HCT116 (cell line): ENCODE measurements around the gene SHISA8. TPM values are rescaled to one million over a fixed set of nuclear protein-coding genes. Genes with fewer than 3 reads are reported as not detected.

ENCODE experiments used
- ATAC-seq: fragments of 200-7000 bp; cut with Tn5 transposase; 2 replicates; pipeline ENCODE4 v1.9.1; 2020; ENCODE audit warnings: mild to moderate bottlenecking, moderate library complexity
- BruUV-seq: library from RNA; stranded (reverse); fragments of 400-500 nt; replicated peaks from 2 replicates; lab custom pipeline; 2021; lab: Mats Ljungman, UMichigan
- CTCF ChIA-PET: fragments of 300-600 bp; sonication (Branson Sonifier 250); formaldehyde crosslinking; loops from one replicate; lab custom pipeline; 2021; ENCODE audit warnings: antibody characterized with exemption; lab: Charles Lee
- POLR2A ChIA-PET: fragments of 300-600, 350-600 bp; sonication (Branson Sonifier 250); formaldehyde crosslinking; loops from one replicate; lab custom pipeline; 2021; ENCODE audit warnings: antibody characterized with exemption; lab: Charles Lee
- RAD21 ChIA-PET, 2 experiments: fragments of 300-600 bp; sonication (Branson Sonifier 250); formaldehyde crosslinking; loops; one replicate each; lab custom pipeline; 2023; ENCODE audit warnings: low total read pairs in 2 of 2; ENCODE audit not compliant: uncharacterized antibody in 2 of 2, unreplicated experiment in 2 of 2, low non-redundant PET in 1 of 2; lab: Charles Lee
- DNase-seq: peaks from one replicate; pipeline ENCODE4 v3.0.0-alpha.2; 2010; ENCODE audit warnings: low read depth, low spot score
- H2AFZ ChIP-seq: fragments of 200-600 bp; shearing (Covaris generic), sonication (generic); 2 replicates; pipeline ENCODE4 v1.6.1; 2017; ENCODE audit warnings: low read depth, mixed run types, mixed read lengths, antibody characterized with exemption, low read length; ENCODE audit not compliant: poor library complexity, severe bottlenecking
- H3K27ac ChIP-seq: 2 replicates; pipeline ENCODE4 v1.5.1; 2012; ENCODE audit warnings: low read depth, low read length
- H3K27me3 ChIP-seq: fragments of 200-600 bp; sonication (generic); 2 replicates; pipeline ENCODE4 v1.6.1; 2016; ENCODE audit warnings: mixed run types, low read length, mixed read lengths; ENCODE audit not compliant: insufficient read depth
- H3K36me3 ChIP-seq, 2 experiments: fragments of 200-500 bp in 1 of 2; fragments of 200-600 bp in 1 of 2; sonication (Bioruptor generic) in 1 of 2; sonication (generic) in 1 of 2; 2 replicates each; pipeline versions ENCODE4 v1.5.1 to v1.6.1; 2014 to 2016; ENCODE audit warnings: low read length in 2 of 2, inconsistent platforms in 1 of 2, mixed read lengths in 1 of 2, mixed run types in 1 of 2; ENCODE audit not compliant: insufficient read depth in 2 of 2, control insufficient read depth in 1 of 2
- H3K4me1 ChIP-seq, 2 experiments: fragments of 200-600 bp in 1 of 2; sonication (generic) in 1 of 2; 2 replicates each; pipeline versions ENCODE4 v1.5.1 to v1.6.1; 2012 to 2017; ENCODE audit warnings: low read length in 2 of 2, inconsistent platforms in 1 of 2, mild to moderate bottlenecking in 1 of 2, mixed read lengths in 1 of 2, mixed run types in 1 of 2, moderate library complexity in 1 of 2; ENCODE audit not compliant: insufficient read depth in 2 of 2, control insufficient read depth in 1 of 2
- H3K4me2 ChIP-seq: fragments of 200-600 bp; sonication (generic); 2 replicates; pipeline ENCODE4 v1.6.1; 2017; ENCODE audit warnings: mixed run types, low read length, mixed read lengths
- H3K4me3 ChIP-seq, 2 experiments: fragments of 200-600 bp in 1 of 2; sonication (generic) in 1 of 2; replicated peaks in 1 of 2; 2 replicates each; pipeline ENCODE4 v1.5.1; 2011 to 2016; ENCODE audit warnings: low read length in 2 of 2, control low read depth in 1 of 2, low read depth in 1 of 2, mild to moderate bottlenecking in 1 of 2, mixed read lengths in 1 of 2, mixed run types in 1 of 2
- H3K79me2 ChIP-seq: fragments of 200-600 bp; sonication (generic); 2 replicates; pipeline ENCODE4 v1.6.1; 2017; ENCODE audit warnings: mild to moderate bottlenecking, mixed run types, low read length, moderate library complexity, mixed read lengths; ENCODE audit not compliant: insufficient read depth
- H3K9ac ChIP-seq: fragments of 200-600 bp; sonication (generic); 2 replicates; pipeline ENCODE4 v1.6.1; 2016; ENCODE audit warnings: low read length, mixed read lengths
- H3K9me2 ChIP-seq: fragments of 200-600 bp; sonication (generic), shearing (Covaris generic); 2 replicates; pipeline ENCODE4 v1.6.1; 2017; ENCODE audit warnings: mixed run types, mild to moderate bottlenecking, moderate library complexity; ENCODE audit not compliant: insufficient read depth
- H3K9me3 ChIP-seq, 2 experiments: fragments of 200-500 bp in 1 of 2; fragments of 200-600 bp in 1 of 2; sonication (Bioruptor generic) in 1 of 2; sonication (generic) in 1 of 2; 2 replicates each; pipeline ENCODE4 v1.6.1; 2014 to 2017; ENCODE audit warnings: low read length in 2 of 2, mixed read lengths in 2 of 2, inconsistent platforms in 1 of 2, low read depth in 1 of 2, mild to moderate bottlenecking in 1 of 2, mixed run types in 1 of 2, moderate library complexity in 1 of 2; ENCODE audit not compliant: control insufficient read depth in 1 of 2, insufficient read depth in 1 of 2
- H4K20me1 ChIP-seq: fragments of 200-600 bp; sonication (generic), shearing (Covaris generic); 2 replicates; pipeline ENCODE4 v1.6.1; 2017; ENCODE audit warnings: mixed run types, mild to moderate bottlenecking, moderate library complexity; ENCODE audit not compliant: insufficient read depth
- CEBPB ChIP-seq: IDR thresholded peaks from 2 replicates; pipeline ENCODE4 v1.6.1; 2012; ENCODE audit warnings: low read depth
- FOSL1 ChIP-seq: IDR thresholded peaks from 2 replicates; pipeline ENCODE4 v1.6.1; 2012; ENCODE audit warnings: low read depth
- SP1 ChIP-seq: IDR thresholded peaks from 2 replicates; pipeline ENCODE4 v1.6.1; 2012; ENCODE audit warnings: low read depth
- TCF7L2 ChIP-seq: IDR thresholded peaks from 2 replicates; pipeline ENCODE4 v1.7.0; 2011; ENCODE audit warnings: borderline replicate concordance, inconsistent platforms; ENCODE audit not compliant: insufficient read depth, insufficient read length; ENCODE audit errors: extremely low read depth
- ZNF274 ChIP-seq: fragments of 200-500 bp; sonication (Bioruptor generic); IDR thresholded peaks from 2 replicates; pipeline ENCODE4 v1.6.1; 2014; ENCODE audit warnings: mild to moderate bottlenecking, low read depth, low read length, inconsistent platforms
- intact Hi-C: fragments of 100-400 bp; cut with micrococcal nuclease; formaldehyde crosslinking; loops from 2 replicates; pipeline ENCODE4 v1.10.0; 2022
- total RNA-seq: library from RNA; stranded (reverse); gene quantifications from one replicate; pipeline ENCODE4 v1.2.1, GENCODE V29; 2021; ENCODE audit not compliant: unreplicated experiment
- TF ChIP-seq, protein P1 (sequence below): IDR thresholded peaks from 2 replicates; pipeline ENCODE4 v1.6.1; 2012
- TF ChIP-seq, protein P2 (sequence below): IDR thresholded peaks from 2 replicates; pipeline ENCODE4 v1.6.1; 2012
- TF ChIP-seq, protein P3 (sequence below): IDR thresholded peaks from 2 replicates; pipeline ENCODE4 v1.6.1; 2011; ENCODE audit warnings: mild to moderate bottlenecking, low read length, moderate library complexity; ENCODE audit not compliant: insufficient replicate concordance; ENCODE audit errors: extremely low read depth

SHISA8 gene
- total RNA-seq, 1 experiment from 2014 or later: 13.9 TPM

- H3K9me2 ChIP-seq: no peaks in the 10 kb centered on the region
- H3K9me3 ChIP-seq: no peaks in the 10 kb centered on the region
- no peaks in the 10 kb centered on the region for H3K27me3 ChIP-seq
- DNase-seq (no peak), ATAC-seq (no peak)
- ChIA-PET POLR2A (interaction anchor here (1.0 kb wide), 1 partner anchor 249 kb away, joined by 3 read pairs; no protein-coding TSS in a partner anchor), RAD21 (no interaction called here), CTCF (interaction anchor here (2.6 kb wide), 1 partner anchor 10 kb away, joined by 9 read pairs; no protein-coding TSS in a partner anchor)
- no peaks in the 10 kb centered on the region for H3K36me3 ChIP-seq
- H3K79me2 ChIP-seq: no peaks in the 10 kb centered on the region
- TF ChIP-seq, protein P1, sequence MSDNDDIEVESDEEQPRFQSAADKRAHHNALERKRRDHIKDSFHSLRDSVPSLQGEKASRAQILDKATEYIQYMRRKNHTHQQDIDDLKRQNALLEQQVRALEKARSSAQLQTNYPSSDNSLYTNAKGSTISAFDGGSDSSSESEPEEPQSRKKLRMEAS: no peak
- TF ChIP-seq, protein P2, sequence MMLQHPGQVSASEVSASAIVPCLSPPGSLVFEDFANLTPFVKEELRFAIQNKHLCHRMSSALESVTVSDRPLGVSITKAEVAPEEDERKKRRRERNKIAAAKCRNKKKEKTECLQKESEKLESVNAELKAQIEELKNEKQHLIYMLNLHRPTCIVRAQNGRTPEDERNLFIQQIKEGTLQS: no peak
- TF ChIP-seq CEBPB: no peak
- no peak for TF ChIP-seq TCF7L2
- TF ChIP-seq, protein P3, sequence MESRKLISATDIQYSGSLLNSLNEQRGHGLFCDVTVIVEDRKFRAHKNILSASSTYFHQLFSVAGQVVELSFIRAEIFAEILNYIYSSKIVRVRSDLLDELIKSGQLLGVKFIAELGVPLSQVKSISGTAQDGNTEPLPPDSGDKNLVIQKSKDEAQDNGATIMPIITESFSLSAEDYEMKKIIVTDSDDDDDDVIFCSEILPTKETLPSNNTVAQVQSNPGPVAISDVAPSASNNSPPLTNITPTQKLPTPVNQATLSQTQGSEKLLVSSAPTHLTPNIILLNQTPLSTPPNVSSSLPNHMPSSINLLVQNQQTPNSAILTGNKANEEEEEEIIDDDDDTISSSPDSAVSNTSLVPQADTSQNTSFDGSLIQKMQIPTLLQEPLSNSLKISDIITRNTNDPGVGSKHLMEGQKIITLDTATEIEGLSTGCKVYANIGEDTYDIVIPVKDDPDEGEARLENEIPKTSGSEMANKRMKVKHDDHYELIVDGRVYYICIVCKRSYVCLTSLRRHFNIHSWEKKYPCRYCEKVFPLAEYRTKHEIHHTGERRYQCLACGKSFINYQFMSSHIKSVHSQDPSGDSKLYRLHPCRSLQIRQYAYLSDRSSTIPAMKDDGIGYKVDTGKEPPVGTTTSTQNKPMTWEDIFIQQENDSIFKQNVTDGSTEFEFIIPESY: no peak
- no peak for TF ChIP-seq ZNF274
- TF ChIP-seq SP1: no peak
- TF ChIP-seq FOSL1: no peak
- H3K4me1 ChIP-seq: peaks cover 12 to 44% of the 10 kb centered on the region in 2 experiments
- no TSS peak for BruUV-seq
- intact Hi-C loops: no loop called here
- no peaks in the 10 kb centered on the region for H4K20me1 ChIP-seq
- no peak overlapping the region for H3K4me3 ChIP-seq
- peak overlapping the region; percentile 74; the same call in 1 of the 2 replicates for H3K4me2 ChIP-seq
- H3K9ac ChIP-seq: no peak overlapping the region
- no peak overlapping the region for H2AFZ ChIP-seq
- no peak overlapping the region for H3K27ac ChIP-seq
These were observed 1.1 kb upstream of the SHISA8 start for GRCh38 chr22:41915786-41916493.
